ENCODE data around the gene ADAM30. TPM values are rescaled to one million over a fixed set of nuclear protein-coding genes. Genes with fewer than 3 reads are reported as not detected.

Gene ADAM30
- total RNA-seq, 5 donors from 2014 or later (not counting 1 experiment from before 2014, with no cell fraction given), result not detected

DNA sequence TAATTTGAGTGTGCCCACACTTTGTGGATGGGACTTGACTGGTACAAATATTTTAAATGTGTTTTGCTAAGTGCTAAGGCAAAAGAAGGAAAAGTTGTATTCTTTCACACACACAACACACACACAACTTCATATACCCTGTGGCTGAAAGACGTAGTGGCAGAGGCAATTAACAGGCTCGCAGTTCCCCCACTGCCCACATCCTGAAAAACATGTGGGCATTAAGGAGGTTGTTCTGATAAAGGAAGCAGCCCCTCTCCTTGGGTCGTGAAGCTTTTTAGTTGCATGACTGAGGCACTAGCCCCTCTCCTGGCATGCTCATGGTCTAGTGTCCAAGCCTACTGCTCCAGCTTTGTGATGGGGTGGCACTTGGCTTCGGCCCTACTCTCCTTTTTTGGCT, 14.3 kb upstream of the ADAM30 start:
- H3K9me3 Mint-ChIP-seq, result peaks cover 4 to 6% (median 5%) of the 10 kb centered on the region in 3 donors
- no peak for DNase-seq
- no peaks in the 10 kb centered on the region for H3K4me1 Mint-ChIP-seq
- peaks cover 0 to 7% of the 10 kb centered on the region in 2 experiments for H3K27me3 ChIP-seq (replicated peaks in 1 of 2; ENCODE audit: control insufficient read depth in 2 of 2, extremely low read depth in 1 of 2, insufficient read depth in 2 of 2, low read length in 1 of 2)
- no peak overlapping the region for H3K4me3 ChIP-seq (ENCODE audit: control insufficient read depth in 1 of 2, extremely low read depth in 1 of 2, low read length in 1 of 2)
- H3K27ac Mint-ChIP-seq, result no peak overlapping the region
- CTCF ChIA-PET, result no interaction called here
- peaks cover 4 to 20% of the 10 kb centered on the region in 2 donors for H3K36me3 ChIP-seq (ENCODE audit: control insufficient read depth in 2 of 2, extremely low read depth in 1 of 2, insufficient read depth in 1 of 2, low read length in 1 of 2)
- H3K4me1 ChIP-seq (ENCODE audit: control insufficient read depth in 1 of 2, extremely low read depth in 1 of 2, insufficient read depth in 2 of 2, low read length in 2 of 2), result no peaks in the 10 kb centered on the region
- POLR2A ChIA-PET, result no interaction called here
- 50% methylated on average over 2 of the region's 4 CpGs for WGBS (ENCODE audit: insufficient coverage)
- H3K9me3 ChIP-seq, result no peaks in the 10 kb centered on the region
- ATAC-seq (replicated peaks in 1 of 4), result no peak
- H3K4me3 Mint-ChIP-seq, result no peak overlapping the region
- H3K27ac ChIP-seq (ENCODE audit: low read length), result no peak overlapping the region
- peaks cover 35% of the 10 kb centered on the region for H3K36me3 Mint-ChIP-seq
- H3K27me3 Mint-ChIP-seq, result no peaks in the 10 kb centered on the region

DNA sequence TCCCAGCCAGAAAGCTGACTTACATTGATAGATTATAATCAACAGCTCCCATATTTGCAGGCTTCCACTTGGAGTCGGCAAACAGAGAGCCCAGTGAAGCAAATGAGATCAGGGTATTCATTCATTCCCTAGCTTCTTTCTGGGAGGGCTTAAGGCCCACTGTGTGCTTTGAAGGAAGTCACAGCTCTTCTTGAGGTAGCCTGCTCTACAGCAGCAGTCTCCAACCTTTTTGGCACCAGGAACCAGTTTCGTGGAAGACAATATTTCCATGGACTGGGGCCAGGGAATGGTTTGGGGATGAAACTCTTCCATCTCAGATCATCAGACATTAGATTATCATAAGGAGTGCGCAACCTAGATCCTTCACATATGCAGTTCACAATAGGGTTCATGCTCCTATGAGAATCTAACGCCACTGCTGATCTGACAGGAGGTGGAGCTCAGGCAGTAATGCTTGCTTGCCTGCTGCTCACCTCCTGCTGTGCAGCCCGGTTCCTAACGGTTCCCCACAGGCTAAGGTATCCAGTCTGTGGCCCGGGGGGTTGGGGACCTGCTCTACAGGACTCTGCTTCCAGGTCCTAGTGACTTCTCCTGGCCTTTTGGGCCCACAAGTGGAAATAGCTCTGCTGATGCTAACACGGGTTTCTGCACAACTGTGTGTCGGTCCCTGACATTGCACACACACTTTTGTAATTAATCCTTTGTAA, 13.7 kb upstream of the ADAM30 start:
- no peak for ATAC-seq (replicated peaks in 1 of 4)
- CTCF ChIA-PET, result no interaction called here

DNA sequence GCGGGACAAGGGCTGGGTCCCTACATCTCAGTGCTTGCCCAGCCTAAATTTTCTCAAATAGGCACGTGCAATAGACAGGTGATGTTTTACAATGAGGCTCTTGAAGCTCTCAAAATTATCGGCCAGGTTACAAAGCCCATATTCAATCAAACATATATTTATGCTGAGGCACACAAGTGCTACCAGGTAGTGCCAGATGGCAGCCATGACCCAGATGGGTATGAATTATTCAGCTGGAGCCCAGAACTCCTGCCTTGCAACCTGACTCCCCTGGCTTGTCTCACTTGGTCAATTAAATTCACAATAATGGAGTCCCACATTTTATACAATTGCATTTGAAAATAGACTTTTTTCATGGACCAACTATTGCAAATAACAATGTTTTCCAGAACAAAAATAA, 12.3 kb upstream of the ADAM30 start:
- CTCF ChIA-PET, result no interaction called here
- no peak for DNase-seq

More for the DNA sequence above, 13.7 kb upstream of the ADAM30 start:
- Histone ChIP-seq H3K27ac (ENCODE audit: low read length) (no peak overlapping the region), H3K4me3 (ENCODE audit: control insufficient read depth in 1 of 2, extremely low read depth in 1 of 2, low read length in 1 of 2) (no peak overlapping the region), H3K9me3 (no peaks in the 10 kb centered on the region), H3K27me3 (replicated peaks in 1 of 2; ENCODE audit: control insufficient read depth in 2 of 2, extremely low read depth in 1 of 2, insufficient read depth in 2 of 2, low read length in 1 of 2) (peaks cover 0 to 7% of the 10 kb centered on the region in 2 experiments), H3K4me1 (ENCODE audit: control insufficient read depth in 1 of 2, extremely low read depth in 1 of 2, insufficient read depth in 2 of 2, low read length in 2 of 2) (no peaks in the 10 kb centered on the region), H3K36me3 (ENCODE audit: control insufficient read depth in 2 of 2, extremely low read depth in 1 of 2, insufficient read depth in 1 of 2, low read length in 1 of 2) (peaks cover 0 to 14% of the 10 kb centered on the region in 2 donors)
- Mint-ChIP-seq H3K27me3 (no peaks in the 10 kb centered on the region), H3K9me3 (peaks cover 10 to 11% (median 10%) of the 10 kb centered on the region in 3 donors), H3K4me3 (no peak overlapping the region), H3K36me3 (peaks cover 30% of the 10 kb centered on the region), H3K27ac (no peak overlapping the region), H3K4me1 (no peaks in the 10 kb centered on the region)
- no peak for DNase-seq
- POLR2A ChIA-PET, result no interaction called here
- 94% methylated on average over 4 of the region's 9 CpGs for WGBS (ENCODE audit: insufficient coverage)

DNA sequence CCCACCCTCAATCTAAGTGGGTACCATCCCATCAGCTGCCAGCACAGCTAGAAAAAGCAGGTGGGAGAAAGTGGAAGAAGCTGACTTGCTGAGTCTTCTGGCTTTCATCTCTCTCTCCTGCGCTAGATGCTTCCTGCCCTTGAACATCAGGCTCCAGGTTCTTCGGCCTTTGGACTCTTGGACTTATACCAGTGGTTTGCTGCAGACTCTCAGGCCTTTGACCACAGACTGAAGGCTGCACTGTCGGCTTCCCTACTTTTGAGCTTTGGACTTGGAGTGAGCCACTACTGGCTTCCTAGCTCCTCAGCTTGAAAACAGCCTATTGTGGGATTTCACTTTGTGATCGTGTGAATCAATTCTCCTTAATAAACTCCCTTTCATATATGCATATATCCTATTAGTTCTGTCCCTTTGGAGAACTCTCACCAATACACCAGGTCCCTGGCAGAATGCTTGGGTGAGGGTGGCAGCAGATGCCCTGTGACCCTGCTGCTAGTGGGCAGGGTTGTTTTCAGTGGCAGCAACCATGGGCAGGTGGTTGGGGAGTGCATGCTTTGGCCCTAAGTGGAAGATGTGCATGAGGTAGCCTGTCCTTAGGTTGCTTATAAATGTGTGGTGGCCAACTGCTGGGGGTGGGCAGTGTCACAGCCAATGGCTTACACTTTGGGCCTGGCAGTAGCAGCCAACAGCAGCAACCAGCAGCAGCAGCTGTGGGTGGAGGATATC, 10.8 kb upstream of the ADAM30 start:
- 100% methylated on average over 3 of the region's 4 CpGs for WGBS (ENCODE audit: insufficient coverage)
- Histone ChIP-seq H3K4me3 (ENCODE audit: control insufficient read depth in 1 of 2, extremely low read depth in 1 of 2, low read length in 1 of 2) (no peak overlapping the region), H3K4me1 (ENCODE audit: control insufficient read depth in 1 of 2, extremely low read depth in 1 of 2, insufficient read depth in 2 of 2, low read length in 2 of 2) (no peaks in the 10 kb centered on the region), H3K27me3 (replicated peaks in 1 of 2; ENCODE audit: control insufficient read depth in 2 of 2, extremely low read depth in 1 of 2, insufficient read depth in 2 of 2, low read length in 1 of 2) (peaks cover 0 to 7% of the 10 kb centered on the region in 2 experiments), H3K27ac (ENCODE audit: low read length) (no peak overlapping the region), H3K36me3 (ENCODE audit: control insufficient read depth in 2 of 2, extremely low read depth in 1 of 2, insufficient read depth in 1 of 2, low read length in 1 of 2) (no peaks in the 10 kb centered on the region), H3K9me3 (no peaks in the 10 kb centered on the region)
- peaks cover 3 to 5% of the 10 kb centered on the region in 2 donors for H3K27me3 Mint-ChIP-seq
- H3K27ac Mint-ChIP-seq, result no peak overlapping the region
- H3K4me3 Mint-ChIP-seq, result no peak overlapping the region
- no peaks in the 10 kb centered on the region for H3K4me1 Mint-ChIP-seq
- ChIA-PET POLR2A (no interaction called here), CTCF (no interaction called here)
- H3K9me3 Mint-ChIP-seq, result peaks cover 12 to 16% (median 14%) of the 10 kb centered on the region in 3 donors
- peaks cover 6% of the 10 kb centered on the region for H3K36me3 Mint-ChIP-seq
- ATAC-seq (replicated peaks in 1 of 4) (no peak), DNase-seq (no peak)

More for the DNA sequence above, 12.3 kb upstream of the ADAM30 start:
- POLR2A ChIA-PET, result no interaction called here
- no peaks in the 10 kb centered on the region for H3K9me3 ChIP-seq
- peaks cover 0 to 7% of the 10 kb centered on the region in 2 experiments for H3K27me3 ChIP-seq (replicated peaks in 1 of 2; ENCODE audit: control insufficient read depth in 2 of 2, extremely low read depth in 1 of 2, insufficient read depth in 2 of 2, low read length in 1 of 2)
- H3K4me1 ChIP-seq (ENCODE audit: control insufficient read depth in 1 of 2, extremely low read depth in 1 of 2, insufficient read depth in 2 of 2, low read length in 2 of 2), result no peaks in the 10 kb centered on the region
- no peak overlapping the region for H3K4me3 Mint-ChIP-seq
- H3K27ac ChIP-seq (ENCODE audit: low read length), result no peak overlapping the region
- H3K27ac Mint-ChIP-seq, result no peak overlapping the region
- H3K36me3 Mint-ChIP-seq, result peaks cover 19% of the 10 kb centered on the region
- H3K36me3 ChIP-seq (ENCODE audit: control insufficient read depth in 2 of 2, extremely low read depth in 1 of 2, insufficient read depth in 1 of 2, low read length in 1 of 2), result peaks cover 0 to 3% of the 10 kb centered on the region in 2 donors
- ATAC-seq (replicated peaks in 1 of 4), result no peak
- H3K27me3 Mint-ChIP-seq, result peaks cover 0 to 1% of the 10 kb centered on the region in 2 donors
- H3K4me3 ChIP-seq (ENCODE audit: control insufficient read depth in 1 of 2, extremely low read depth in 1 of 2, low read length in 1 of 2), result no peak overlapping the region
- peaks cover 12 to 16% (median 14%) of the 10 kb centered on the region in 3 donors for H3K9me3 Mint-ChIP-seq
- 100% methylated on average over 1 of the region's 3 CpGs for WGBS (ENCODE audit: insufficient coverage)
- no peaks in the 10 kb centered on the region for H3K4me1 Mint-ChIP-seq

DNA sequence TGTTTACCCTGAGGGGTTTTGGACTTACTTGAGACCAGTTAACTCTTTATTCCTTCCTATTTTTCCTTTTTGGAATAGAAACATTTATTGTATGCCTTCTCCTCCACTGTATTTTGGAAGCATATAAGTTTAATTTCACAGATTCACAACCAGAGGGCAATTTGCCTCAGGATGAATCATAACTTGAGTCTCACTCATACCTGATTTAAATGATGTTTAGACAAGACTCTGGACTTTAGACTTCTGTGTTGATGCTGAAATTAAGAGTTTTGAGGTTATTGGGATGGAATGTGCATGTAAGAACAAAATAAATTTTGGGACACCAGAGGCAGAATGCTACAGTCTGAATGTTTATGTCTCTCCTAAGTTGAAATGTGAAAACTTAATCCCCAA, 7.1 kb upstream of the ADAM30 start:
- no peak overlapping the region for H3K4me3 Mint-ChIP-seq
- no peak for ATAC-seq (replicated peaks in 1 of 4)

DNA sequence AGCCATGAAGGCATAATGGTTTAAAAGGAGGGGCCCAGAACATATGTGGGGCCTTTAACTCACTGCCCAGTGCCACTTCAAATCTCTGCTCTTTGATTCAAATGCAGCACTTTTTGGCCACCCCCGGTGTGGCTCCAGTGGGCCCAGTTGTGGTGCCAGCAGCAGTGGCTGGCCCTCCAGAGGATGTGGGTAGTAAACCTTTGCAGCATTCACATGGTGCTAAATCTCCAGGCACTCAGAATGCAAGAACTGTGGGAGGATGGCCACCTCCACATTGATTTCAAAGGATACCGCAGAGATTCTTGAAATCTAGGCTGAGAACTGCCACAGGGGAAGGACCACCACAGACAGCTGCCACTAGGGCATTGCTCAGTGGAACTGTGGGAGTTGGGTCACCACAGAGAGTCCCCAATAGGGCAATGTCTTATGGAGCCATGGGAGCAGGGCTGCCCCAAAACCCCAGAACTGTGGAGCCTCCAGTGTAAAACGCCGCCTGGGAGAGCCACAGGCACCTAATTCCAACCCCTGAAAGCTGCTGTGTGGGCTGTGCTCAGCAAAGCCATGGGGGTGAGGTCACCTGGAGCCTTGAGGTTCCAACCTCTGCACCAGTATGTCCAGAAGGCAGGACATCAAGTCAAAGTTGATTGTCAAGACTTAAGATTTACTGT, 6.6 kb upstream of the ADAM30 start:
- H3K36me3 ChIP-seq (ENCODE audit: control insufficient read depth in 2 of 2, extremely low read depth in 1 of 2, insufficient read depth in 1 of 2, low read length in 1 of 2), result no peaks in the 10 kb centered on the region
- 93% methylated on average over 3 of the region's 4 CpGs for WGBS (ENCODE audit: insufficient coverage)
- H3K27me3 ChIP-seq (replicated peaks in 1 of 2; ENCODE audit: control insufficient read depth in 2 of 2, extremely low read depth in 1 of 2, insufficient read depth in 2 of 2, low read length in 1 of 2), result peaks cover 0 to 7% of the 10 kb centered on the region in 2 experiments
- ATAC-seq (replicated peaks in 1 of 4), result no peak
- Mint-ChIP-seq H3K4me1 (no peaks in the 10 kb centered on the region), H3K27ac (no peak overlapping the region), H3K36me3 (peaks cover 3% of the 10 kb centered on the region), H3K27me3 (peaks cover 5 to 7% of the 10 kb centered on the region in 2 donors), H3K9me3 (peaks cover 12 to 16% (median 14%) of the 10 kb centered on the region in 3 donors), H3K4me3 (no peak overlapping the region)
- POLR2A ChIA-PET, result no interaction called here
- CTCF ChIA-PET, result no interaction called here
- no peak overlapping the region for H3K4me3 ChIP-seq (ENCODE audit: control insufficient read depth in 1 of 2, extremely low read depth in 1 of 2, low read length in 1 of 2)
- H3K27ac ChIP-seq (ENCODE audit: low read length), result no peak overlapping the region
- H3K9me3 ChIP-seq, result no peaks in the 10 kb centered on the region
- H3K4me1 ChIP-seq (ENCODE audit: control insufficient read depth in 1 of 2, extremely low read depth in 1 of 2, insufficient read depth in 2 of 2, low read length in 2 of 2), result no peaks in the 10 kb centered on the region
- no peak for DNase-seq

More for the DNA sequence above, 7.1 kb upstream of the ADAM30 start:
- POLR2A ChIA-PET, result no interaction called here
- Histone ChIP-seq H3K9me3 (no peaks in the 10 kb centered on the region), H3K27ac (ENCODE audit: low read length) (no peak overlapping the region), H3K4me3 (ENCODE audit: control insufficient read depth in 1 of 2, extremely low read depth in 1 of 2, low read length in 1 of 2) (no peak overlapping the region), H3K27me3 (replicated peaks in 1 of 2; ENCODE audit: control insufficient read depth in 2 of 2, extremely low read depth in 1 of 2, insufficient read depth in 2 of 2, low read length in 1 of 2) (peaks cover 0 to 7% of the 10 kb centered on the region in 2 experiments), H3K4me1 (ENCODE audit: control insufficient read depth in 1 of 2, extremely low read depth in 1 of 2, insufficient read depth in 2 of 2, low read length in 2 of 2) (no peaks in the 10 kb centered on the region), H3K36me3 (ENCODE audit: control insufficient read depth in 2 of 2, extremely low read depth in 1 of 2, insufficient read depth in 1 of 2, low read length in 1 of 2) (no peaks in the 10 kb centered on the region)
- no peaks in the 10 kb centered on the region for H3K4me1 Mint-ChIP-seq
- peaks cover 12 to 16% (median 14%) of the 10 kb centered on the region in 3 donors for H3K9me3 Mint-ChIP-seq
- CTCF ChIA-PET, result no interaction called here
- H3K36me3 Mint-ChIP-seq, result peaks cover 3% of the 10 kb centered on the region
- no peak overlapping the region for H3K27ac Mint-ChIP-seq
- H3K27me3 Mint-ChIP-seq, result peaks cover 5 to 7% of the 10 kb centered on the region in 2 donors
- no peak for DNase-seq
